Endometrium (tissue), 2 donors: ENCODE data around the gene KCNIP3.
"Not testable (repeated sequence)": the region's sequence is repeated elsewhere in the genome, so short reads cannot be mapped to it uniquely, and the experiment has no call there.

Source experiments
- FAIRE-seq: peaks from 2 replicates; lab custom pipeline; 2012; peaks lifted over from hg19 to GRCh38; lab: Jason Lieb, UNC
- donor health status: control.
- donor health status: control.

The KCNIP3 gene

GRCh38 chr2:95415561-95415960 is 118.4 kb downstream of the KCNIP3 start:
- FAIRE-seq: not testable (repeated sequence)

- not testable (repeated sequence) for FAIRE-seq
Observed at GRCh38 chr2:95427196-95427867, 130.2 kb downstream of the KCNIP3 start.

- FAIRE-seq: peak; percentile 51
Observed at GRCh38 chr2:95429748-95430467, 132.8 kb downstream of the KCNIP3 start.

- peak; percentile 70 for FAIRE-seq
Observed at GRCh38 chr2:95433373-95433772, 136.2 kb downstream of the KCNIP3 start.

GRCh38 chr2:95433973-95434372 is 136.8 kb downstream of the KCNIP3 start:
- FAIRE-seq: not testable (repeated sequence)

GRCh38 chr2:95434507-95435076 is 137.4 kb downstream of the KCNIP3 start:
- FAIRE-seq: not testable (repeated sequence)

- FAIRE-seq: not testable (repeated sequence)
Observed at GRCh38 chr2:95435162-95435871, 138.2 kb downstream of the KCNIP3 start.
